Nucleus accumbens (tissue), 56 donors: ENCODE results near the gene NLRP1.

ENCODE experiments used
- DNase-seq, 56 donors: peaks; one replicate each; lab custom pipeline; 2025; lab: John Stamatoyannopoulos, UW

The NLRP1 gene

DNA sequence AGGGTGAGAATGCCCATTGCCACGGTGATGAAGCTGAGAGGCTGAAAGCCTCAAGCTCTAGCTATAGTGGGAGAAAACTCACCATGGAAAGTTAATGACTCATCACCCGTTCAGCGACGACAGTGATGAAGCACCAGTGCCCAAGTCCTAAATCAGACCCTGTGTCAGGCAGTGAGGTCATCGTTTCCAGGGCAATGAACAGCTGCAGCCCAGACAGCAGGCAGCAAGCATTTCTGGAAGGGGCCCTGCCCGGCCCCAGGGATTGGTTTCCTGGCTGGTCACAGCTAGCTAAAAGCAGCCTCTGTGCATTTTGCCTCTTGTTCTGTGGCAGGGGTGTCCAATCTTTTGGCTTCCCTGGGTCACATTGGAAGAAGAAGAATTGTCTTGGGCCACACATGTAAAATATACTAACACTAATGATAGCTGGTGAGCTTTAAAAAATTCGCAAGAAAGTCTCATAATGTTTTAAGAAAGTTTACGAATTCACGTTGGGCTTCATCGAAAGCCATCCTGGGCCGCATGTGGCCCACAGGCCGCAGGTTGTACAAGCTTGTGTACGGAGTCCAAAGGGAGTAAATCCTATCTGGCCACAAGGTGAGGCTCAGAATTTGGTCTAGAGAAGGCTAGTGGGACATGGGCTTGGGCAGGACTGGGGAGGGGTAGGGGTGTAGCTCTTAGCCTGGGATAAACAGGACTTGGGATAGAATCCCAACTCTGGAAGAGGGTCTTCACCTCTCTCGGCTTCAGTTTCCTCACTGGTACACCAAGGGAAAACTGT is 57.3 kb downstream of the NLRP1 start:
- peak in 52 of 56 donors; percentile 3 to 92 (median 60) for DNase-seq

DNA sequence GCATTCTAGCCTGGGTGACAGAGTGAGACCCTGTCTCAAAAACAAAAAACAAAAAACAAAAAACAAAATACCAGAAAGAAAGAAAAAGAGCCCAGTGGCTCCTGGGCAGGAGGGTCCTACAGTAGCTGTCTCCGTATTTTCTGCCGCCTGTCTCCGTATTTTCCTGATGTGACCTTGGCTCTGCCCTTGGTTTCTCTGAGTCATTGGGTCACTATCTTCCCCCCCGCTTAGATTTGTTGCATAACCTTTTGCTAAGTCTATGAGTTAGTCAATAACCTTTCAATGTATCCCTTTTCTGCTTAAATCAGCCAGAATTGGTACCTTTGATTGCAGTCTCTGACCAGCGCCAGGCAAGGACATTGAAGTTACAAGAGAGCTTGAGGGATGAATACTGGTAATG is 61.1 kb downstream of the NLRP1 start:
- DNase-seq = no peak

DNA sequence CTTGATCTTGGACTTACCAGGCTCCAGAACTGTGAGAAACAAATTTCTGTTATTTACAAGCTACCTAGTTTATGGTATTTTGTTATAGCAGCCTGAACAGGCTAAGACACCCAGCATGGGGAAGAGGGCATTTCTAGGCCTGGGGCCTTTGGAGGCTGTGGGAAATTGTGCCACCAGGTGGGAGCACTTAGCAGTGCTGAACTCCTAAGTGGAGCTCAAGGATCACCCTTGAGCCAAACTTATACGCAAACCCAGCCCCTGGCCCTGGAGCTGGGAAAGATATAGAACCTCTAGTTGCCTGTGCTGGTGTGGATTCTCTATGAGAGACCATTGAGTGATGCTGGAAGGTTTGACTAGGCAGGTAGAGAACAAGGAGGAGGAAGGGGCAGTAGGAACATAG is 61.8 kb downstream of the NLRP1 start:
- DNase-seq = no peak

DNA sequence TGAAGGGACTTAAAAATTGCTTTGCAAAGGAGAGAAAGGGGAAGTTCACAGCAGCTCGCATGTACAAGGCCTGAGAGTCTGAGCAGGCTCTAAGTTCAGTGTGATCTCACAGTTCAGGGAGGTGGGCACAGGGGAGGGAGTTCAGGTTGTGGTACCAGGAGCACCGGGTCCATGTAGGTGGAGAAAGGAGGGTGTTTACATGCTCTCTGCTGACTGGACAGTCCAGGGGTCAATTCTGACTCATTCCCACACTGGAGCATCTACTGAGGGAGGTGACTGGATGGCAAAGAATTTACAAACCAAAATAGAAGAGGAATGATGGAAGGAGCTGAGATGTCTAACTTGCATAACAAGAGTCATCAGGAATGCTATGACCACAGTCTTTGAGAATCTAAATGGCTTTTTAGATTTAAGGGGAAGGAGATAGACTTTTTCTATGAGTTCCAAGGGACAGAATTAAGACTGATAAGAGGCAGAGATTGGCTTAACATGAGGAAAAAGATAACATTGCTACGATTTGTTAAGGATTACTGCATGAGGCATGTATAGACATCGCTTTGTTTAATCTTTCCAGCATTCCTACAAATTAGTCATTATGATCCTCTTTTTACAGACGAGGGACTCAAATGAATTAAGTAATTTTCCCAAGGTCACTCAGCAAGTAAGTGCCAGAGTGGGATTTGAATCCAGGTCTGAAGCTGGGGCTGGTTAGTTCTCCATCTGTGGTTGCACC is 68.1 kb downstream of the NLRP1 start:
- no peak for DNase-seq

DNA sequence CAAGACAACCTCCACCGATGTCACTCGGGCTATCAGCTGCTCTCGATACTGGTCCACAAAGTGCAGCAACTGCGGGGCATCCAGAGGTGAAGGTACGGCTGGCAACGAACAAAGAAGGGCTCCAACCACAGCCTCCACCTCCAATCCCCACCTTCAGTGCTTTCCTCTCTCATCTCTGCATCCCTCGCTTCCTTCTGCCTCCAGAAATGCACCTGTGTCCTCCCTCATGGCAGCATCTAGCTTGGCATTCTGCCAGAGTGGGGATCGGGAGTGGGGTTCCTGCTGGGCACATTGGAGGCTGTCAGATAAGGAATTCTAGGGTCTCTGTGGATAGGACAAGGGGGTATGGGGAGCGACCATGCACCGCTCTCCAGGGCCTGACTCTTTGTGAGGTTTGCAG is 69.3 kb downstream of the NLRP1 start:
- DNase-seq = no peak

DNA sequence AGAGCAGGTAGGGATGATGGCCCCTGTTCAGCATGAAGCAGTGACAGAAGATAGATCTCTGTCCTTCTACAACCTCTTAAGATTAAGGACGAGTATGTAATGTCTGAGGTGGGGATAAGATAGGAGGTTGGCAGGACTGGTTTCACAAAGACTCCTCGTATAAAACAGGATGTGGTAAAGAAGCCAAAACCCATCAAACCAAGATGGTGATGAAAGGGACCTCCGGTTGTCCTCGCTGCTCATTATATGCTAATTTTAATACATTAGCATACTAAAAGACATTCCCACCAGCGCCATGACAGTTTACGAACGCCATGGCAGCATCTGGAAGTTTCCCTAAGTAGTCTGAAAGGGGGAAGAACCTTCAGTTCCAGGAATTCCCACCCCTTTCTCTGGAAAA is 70.7 kb downstream of the NLRP1 start:
- DNase-seq = no peak

DNA sequence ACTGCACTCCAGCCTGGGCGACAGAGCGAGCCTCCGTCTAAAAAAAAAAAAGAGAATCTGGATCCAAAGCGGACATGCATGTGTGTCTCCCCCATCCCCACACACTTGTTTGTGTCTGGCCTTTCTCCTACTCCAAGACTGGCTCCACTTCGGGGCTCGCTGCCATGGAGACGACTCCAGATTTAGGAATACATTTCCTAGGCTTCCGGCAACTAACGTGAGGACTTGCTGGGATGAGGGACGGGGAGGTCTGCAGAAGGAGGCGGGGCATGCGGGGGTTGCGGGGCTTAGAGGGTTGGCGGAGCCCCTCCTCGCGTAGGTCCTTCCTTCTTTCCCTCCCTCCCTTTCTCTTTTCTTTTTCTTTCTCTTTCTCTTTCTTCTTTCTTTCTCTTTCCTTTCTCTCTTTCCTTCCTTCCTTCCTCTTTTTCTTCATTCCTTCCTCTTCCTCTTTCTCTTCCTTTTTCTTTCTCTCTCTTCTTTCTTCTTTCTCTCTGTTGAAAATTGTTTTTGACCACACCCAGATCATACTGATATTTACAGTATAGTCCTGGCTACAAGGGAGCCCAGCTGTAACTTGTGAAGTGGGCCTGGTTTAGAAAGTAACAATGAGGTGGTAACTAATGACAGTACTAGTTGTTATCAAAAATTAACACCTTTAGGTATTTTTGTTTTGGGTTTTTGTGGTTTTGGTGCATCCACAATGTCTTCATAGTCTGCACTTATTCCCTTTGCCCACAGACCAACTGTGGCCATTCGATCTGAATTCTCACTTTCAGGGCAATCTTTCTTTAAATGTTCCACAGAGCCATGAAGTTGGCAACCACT is 72.7 kb downstream of the NLRP1 start:
- DNase-seq = peak in 4 of 56 donors; percentile 8 to 26 (median 10)

DNA sequence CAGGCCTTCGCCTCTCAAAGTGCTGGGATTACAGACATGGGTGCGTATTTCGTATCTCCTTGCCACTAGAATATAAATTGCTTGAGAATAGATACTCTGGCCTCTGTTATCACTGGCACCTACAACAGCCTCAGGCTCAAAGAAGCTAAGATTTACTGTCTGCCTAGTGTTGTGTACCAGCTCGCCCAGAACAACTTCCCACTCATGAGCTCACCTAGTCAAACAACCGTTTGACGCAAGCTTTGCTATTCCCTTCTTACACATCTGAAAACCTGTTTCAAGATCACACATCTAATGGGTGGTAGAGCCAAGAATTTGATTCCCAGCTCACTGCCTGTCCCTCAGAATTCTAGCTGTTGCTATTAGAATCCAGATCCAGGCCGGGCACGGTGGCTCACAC is 73.5 kb downstream of the NLRP1 start:
- no peak for DNase-seq

DNA sequence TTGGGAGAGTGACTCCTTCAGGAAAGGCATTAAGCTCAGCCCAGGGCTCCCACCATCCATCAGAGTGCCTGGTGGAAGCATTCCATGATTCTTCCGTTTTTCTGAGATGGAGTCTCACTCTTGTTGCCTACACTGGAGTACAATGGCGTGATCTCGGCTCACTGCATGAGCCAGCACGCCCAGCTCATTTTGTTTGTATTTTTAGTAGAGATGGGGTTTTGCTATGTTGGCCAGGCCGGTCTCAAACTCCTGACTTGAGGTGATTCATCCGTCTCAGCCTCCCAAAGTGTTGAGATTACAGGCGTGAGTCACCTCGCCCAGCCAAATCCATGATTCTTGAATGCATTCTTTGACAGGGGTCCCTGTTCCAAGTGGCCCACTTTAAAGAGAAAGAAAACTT is 74.8 kb downstream of the NLRP1 start:
- DNase-seq = no peak

DNA sequence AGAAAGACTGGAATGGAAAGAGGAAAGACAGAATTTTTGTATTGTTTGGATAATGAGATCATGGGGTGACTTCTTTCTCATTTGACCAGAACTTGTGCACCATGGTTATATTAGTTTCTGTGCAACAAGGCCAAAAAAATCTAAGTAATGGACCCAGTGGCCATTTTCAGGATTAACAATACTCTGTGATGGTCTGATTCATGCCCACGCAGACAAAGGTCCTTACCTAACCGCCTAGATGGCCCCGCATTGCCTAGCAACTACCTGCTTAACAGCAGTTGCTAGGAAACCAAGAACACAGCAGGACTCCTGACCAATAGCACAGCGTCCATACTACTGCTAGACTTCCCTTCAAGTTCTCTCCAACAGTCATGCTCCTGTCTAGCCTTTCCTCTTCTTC is 75.5 kb downstream of the NLRP1 start:
- DNase-seq = no peak

DNA sequence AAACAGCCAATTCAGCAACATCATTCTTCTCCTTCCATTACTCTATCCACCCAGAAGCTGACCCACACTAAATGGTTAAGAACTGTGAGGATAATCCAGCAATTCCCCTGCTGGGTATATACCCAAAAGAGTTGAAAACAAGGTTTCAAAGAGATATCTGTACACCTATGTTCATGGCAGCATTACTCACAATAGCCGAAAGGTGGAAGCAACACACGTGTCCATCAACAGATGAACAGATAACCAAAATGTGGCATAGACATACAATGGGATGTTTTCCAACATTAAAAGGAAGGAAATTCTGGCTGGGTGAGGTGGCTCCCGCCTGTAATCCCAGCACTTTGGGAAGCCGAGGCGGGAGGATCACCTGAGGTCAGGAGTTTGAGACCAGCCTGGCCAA is 78.0 kb downstream of the NLRP1 start:
- no peak for DNase-seq

DNA sequence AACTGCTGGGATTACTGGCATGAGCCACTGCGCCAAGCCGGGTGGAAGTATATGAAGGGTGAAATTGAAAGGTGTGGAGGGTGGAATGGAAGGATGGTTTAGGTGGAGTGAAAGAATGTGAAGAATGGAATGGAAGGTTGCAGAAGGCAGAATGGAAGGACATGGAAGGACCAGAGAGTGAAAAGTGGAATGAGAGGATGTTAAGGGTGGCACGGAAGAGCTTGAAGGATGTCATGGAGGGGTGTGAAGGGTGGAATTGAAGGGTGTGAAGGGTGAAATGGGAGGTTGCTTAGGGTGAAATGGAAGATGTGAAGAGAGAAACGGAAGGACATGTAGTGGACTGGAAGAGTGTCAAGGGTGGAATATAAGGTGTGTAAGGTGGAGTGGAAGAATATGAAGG is 81.8 kb downstream of the NLRP1 start:
- DNase-seq = no peak

DNA sequence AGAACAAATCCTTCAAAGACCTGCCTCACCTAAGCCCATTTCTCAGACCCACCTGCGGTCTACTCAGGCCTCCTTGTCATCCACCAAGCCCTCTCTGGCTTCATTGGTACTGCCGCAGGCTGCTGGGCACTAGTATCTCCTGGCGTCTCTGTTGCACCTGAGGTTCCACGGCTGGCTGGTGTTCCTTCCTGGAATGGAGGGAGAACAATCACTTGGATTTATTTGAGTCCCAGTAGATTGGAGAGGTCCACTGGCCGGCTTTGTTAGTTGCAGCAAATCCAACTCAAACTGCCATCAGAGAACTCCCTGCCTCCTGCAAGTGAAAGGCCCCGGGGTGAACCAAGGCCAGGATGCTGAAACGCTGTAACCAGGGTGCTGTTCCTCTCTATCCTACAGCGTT is 82.6 kb downstream of the NLRP1 start:
- peak in 1 of 56 donors; percentile 4 for DNase-seq

DNA sequence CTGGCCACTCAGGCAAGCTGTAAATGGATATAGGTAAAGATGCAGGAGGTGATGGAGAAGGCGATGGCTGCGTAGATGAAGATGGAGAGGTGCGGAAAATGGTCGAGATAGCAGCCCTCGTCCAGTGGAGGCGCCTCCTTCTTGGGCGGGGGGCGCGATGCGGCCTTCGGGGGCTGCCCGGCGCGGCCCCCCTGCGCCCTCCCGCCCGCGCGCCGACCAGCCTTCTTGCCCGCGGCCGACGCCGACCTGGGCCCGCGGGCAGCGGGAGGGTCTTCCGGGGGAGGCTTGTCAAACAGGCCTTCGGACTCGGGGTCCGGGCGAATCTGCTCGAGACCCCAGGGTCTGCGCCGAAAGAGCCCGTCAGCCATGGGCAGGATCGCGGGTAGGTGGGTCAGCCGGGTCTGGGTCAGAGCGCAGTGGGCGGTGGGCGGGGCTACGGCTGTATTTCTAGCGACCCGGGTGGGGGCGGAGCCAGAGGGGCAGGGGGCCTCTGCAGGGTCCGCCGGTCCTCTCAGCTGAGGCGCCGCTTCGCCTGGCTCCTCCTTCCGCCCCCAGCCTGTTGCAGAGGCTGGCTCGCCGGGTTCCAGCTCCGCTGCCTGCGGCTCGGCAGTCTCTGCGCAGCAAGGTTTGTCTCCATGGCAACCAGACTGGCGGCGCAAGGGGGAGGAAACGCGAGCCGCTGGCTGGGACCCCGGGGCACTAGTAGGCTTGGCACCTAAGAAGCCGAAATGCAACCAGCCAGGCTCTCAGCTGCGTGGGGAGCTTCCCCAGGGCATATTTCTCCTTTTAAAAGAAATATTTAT is 83.5 kb downstream of the NLRP1 start:
- peak; percentile 14 to 96 (median 80) for DNase-seq

DNA sequence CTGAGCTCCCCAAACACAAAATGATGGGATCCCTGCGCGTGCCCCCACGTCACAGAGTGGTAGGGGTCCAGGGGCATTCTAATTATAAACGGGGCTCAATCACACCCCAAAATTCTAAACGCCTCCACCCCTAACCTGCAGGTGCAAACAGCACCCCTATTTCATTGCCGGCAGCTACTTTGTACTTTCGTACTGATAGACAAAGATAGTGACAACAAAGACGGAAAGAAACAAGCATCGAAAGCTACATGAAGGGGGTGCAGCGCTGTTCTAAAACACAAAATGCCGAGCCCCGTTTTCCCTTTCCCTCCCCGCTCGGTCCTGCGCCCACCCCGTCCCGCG is 84.1 kb downstream of the NLRP1 start:
- DNase-seq = peak in 2 of 56 donors; percentile 12 to 26

DNA sequence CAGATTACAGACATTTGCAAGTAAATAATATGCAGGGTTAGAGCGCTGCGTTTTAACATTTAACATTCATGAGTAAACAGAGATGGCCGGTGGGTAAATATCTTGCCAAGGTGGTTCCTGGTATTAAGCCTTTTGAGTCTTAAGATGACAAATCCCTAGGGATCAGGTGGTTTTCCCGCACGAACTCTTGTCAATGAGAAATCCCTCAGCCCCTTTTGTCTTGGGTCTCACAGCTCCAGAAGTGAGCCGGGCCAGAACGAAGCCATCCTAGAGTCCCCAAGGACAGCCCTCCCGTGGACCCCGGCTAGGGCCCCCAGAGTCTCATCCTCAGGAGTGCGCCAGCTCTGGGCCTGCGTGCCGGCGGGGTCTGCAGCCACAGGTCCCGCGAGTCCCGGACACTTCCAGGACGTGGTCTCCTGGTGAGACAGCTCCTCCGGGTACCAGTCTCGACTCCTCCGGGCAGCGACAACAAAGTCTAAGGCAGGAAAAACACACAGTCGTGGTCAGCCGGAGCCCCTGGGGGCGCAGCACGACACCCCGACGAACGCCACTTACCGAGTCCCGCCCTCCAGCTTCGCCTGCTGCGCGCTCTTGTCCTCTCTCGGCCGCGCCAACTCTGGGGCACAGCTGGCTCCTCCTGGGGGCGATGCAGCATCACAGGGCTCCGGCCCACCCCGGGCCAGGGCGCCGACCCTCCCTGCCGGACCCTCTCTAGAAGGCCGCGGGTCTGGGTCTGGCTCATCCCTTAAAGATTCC is 84.7 kb downstream of the NLRP1 start:
- peak in 40 of 56 donors; percentile 4 to 71 (median 22) for DNase-seq

DNA sequence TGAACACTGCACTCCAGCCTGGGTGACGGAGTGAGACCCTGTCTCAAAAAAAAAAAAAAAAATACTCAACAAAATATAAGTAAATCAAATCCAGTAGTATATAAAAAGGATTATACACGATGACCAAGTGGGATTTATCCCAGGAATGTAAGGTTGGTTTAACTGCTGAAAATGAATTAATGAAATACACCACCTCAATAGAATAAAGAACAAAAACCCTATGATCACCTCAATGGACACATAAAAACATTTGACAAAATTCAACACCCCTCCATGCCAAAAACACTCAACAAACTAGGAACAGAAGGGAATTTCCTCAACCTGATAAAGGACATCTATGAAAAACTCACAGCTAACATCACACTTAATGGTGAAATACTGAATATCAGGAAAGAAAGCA is 91.3 kb downstream of the NLRP1 start:
- DNase-seq = no peak

DNA sequence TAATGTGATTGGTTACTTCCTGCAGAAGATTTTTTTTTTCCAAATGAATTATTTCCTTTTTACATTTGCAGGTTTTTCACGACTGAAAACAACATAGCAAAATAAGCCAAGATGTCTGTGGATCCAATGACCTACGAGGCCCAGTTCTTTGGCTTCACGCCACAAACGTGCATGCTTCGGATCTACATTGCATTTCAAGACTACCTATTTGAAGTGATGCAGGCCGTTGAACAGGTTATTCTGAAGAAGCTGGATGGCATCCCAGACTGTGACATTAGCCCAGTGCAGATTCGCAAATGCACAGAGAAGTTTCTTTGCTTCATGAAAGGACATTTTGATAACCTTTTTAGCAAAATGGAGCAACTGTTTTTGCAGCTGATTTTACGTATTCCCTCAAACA is 95.6 kb downstream of the NLRP1 start:
- DNase-seq = no peak

DNA sequence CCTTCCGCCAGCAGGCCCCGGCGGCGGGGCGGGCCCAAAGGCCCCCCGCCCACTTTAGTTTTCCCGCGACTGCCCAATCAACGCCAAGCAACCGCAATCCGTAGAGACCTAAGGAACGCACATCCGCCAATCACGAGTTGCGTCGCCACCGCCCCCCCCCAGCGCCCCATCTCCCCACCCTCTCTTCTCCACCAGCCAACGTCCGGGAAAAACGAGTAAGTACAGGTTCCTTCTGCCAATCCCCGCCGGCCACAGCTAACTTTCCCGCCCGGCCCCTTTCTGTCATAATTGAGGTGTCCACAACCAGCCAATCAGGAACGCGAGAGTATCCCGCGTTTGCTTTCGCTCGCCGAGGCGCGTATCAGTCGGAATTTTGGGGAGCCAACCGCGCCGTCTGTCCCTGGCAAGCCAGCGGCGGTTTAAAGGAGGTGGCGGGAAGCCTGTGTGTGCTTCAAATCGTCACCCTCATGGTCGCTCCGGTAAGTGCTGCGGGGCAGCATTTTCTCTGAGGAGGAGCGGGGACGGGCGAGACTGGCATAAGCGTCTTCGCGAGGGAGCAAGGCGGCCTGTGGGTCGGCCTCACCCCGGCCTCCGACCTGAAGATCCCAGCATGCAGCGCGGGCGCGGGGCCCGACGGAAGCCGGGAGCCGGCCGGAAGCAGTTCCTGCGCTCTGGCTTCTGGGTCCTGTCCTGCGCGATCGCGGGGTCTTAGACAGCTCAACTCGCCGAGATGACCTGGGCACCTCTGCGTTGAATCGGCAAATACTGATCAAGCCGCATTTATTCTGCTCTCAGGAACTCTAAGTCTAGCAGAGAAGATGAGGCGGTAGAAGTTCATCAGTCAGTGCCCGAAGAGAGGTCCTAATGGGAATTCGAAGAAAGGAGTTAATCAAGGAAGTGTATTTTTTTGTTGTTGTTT is 97.8 kb downstream of the NLRP1 start, which contains the start of gene MIS12:
TSS of gene MIS12 (plus strand) at position 361 of the 919 bp plus-strand sequence. CDS start 2,297 bp downstream, outside the sequence.
- peak; percentile 88 to 100 (median 98) for DNase-seq
